Fibroblast of pulmonary artery (primary cell): ENCODE results near the gene MSMP.

Experiments
- DNase-seq: peaks from one replicate; pipeline ENCODE4 v3.0.0-alpha.2; 2010; ENCODE audit warnings: low read depth
- H3K4me3 ChIP-seq: replicated peaks from 2 replicates; pipeline ENCODE4 v1.5.1; 2011; ENCODE audit warnings: low read depth, mild to moderate bottlenecking, control low read depth, low read length, moderate library complexity
- TF ChIP-seq, protein P1 (sequence below): IDR thresholded peaks from 2 replicates; pipeline ENCODE4 v1.5.1; 2011; ENCODE audit warnings: mild to moderate bottlenecking, control low read depth, low read length, inconsistent platforms; ENCODE audit errors: missing control alignments

The MSMP gene

DNA sequence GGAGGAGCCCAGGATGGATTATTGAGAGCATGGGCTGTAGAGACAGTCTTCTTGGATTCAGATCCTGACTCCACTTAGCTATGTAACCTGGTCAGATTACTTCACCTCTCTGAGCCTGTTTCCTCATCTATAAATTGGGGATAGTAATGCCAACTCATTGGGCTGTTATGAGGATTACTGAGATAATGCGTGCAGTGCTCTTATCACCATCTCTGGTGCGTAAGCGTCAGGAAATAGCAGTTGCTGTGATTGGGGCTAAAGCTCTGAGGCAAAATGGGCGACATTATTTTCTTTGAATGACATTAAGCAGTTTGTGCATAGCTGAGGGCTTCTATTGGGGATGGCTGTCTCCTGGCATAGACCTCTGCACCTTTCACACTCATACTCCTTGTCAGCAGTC lies 995 bp upstream of the MSMP start:
- no peak overlapping the region for H3K4me3 ChIP-seq
- no peak for DNase-seq
- TF ChIP-seq, protein P1, sequence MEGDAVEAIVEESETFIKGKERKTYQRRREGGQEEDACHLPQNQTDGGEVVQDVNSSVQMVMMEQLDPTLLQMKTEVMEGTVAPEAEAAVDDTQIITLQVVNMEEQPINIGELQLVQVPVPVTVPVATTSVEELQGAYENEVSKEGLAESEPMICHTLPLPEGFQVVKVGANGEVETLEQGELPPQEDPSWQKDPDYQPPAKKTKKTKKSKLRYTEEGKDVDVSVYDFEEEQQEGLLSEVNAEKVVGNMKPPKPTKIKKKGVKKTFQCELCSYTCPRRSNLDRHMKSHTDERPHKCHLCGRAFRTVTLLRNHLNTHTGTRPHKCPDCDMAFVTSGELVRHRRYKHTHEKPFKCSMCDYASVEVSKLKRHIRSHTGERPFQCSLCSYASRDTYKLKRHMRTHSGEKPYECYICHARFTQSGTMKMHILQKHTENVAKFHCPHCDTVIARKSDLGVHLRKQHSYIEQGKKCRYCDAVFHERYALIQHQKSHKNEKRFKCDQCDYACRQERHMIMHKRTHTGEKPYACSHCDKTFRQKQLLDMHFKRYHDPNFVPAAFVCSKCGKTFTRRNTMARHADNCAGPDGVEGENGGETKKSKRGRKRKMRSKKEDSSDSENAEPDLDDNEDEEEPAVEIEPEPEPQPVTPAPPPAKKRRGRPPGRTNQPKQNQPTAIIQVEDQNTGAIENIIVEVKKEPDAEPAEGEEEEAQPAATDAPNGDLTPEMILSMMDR: no peak

DNA sequence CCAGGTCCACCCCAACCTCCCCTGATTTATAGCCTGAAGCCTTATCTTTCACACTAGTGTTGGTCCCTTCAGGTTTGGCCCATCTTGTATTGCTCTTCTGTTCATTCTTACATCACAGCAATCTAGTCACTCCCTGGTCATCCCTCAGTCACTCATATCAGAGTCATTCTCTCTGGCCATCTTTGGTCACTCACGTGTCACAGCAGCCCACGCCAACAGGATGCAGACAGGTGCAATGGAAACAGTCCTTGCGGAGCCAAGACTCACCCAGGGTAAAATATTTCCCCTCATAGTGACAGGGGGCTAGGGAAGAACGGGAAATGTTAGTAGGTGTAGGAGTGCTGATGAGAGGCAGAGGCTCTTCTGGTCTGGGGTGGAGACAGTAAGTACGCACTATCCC lies 610 bp downstream of the MSMP start:
- no peak for DNase-seq
- TF ChIP-seq, protein P1: no peak
- no peak overlapping the region for H3K4me3 ChIP-seq

DNA sequence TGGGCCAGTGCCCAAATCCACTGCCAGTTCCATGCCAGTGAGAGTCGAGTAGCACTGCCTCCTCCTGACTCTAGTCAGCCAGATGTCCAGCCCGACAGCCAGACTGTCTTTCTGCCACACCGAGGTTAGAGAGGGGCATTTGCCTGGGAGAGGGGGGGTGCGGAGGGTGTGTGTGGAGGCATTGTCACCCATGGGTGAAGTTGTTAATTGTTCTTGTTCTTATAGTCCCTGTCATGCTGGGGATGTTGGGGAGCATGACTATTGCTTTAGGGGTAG lies 3.9 kb downstream of the MSMP start:
- TF ChIP-seq, protein P1: no peak
- no peak for DNase-seq
- H3K4me3 ChIP-seq: peak overlapping the region; percentile 94

DNA sequence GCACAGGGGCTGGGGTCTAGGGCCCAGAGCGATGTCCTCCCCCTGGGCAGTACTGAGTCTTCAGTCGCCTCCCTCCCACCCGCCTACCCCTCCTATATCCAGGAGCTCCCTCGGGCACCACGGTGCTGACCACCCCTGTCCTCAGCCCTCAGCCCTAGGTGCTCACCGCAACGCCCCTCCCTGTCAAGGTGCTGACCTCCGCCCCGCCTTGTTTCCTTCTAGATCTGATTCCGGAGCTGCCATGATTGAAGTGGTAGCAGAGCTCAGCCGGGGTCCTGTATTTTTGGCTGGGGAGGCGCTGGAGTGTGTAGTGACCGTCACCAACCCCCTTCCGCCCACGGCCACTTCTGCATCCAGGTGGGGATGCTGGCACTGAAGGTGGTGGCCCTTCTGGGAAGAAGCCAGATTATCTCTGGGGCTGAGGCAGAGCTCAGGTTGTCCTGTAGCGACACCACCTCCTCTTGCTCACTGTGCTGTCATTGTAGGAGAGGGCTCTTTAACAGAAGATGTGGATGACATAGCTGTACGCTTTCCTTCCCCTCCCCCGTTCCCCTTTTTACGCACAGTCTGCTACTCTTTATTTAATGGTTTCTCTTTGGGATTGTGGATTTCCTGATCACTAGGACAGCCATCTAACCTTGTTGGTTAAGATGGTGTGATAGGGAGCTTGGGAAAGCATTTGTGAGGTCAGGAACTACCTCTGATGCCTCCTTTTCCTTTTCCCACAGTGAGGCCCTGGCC lies 4.4 kb downstream of the MSMP start:
- TF ChIP-seq, protein P1: no peak
- H3K4me3 ChIP-seq: peak overlapping the region; percentile 94
- DNase-seq: no peak

DNA sequence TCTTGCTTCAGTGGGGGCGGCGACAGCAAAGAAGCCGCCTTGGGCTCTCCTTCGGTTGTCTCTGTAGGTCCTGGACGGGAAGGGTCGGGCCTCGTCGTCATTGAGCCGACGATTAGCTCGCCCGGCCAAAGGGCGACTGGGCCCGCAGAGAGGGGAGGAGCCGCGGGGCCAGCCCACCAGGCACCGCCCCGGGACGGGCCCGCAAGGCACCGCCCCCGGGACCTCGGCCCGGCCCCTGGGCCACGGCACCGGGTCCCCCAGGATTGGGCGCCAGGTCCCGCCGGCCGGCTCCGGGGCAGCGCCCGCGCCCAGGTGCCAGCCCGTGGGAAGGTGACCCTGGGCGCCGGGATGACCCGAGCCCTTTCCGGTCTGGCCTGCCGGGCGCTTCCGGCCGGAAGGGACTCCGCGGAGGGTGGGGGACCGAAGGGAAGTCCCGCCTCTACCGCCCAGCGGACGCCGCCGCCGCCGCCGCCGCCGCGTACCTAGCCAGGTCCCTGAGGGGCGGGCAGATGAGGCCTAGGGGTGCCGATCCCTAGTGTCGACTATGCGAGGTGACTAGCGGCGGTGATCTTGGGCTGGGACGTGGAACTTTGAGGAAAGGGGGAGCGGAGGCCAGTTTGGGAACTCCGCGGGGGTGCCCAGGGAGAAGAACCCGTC lies 5.1 kb downstream of the MSMP start, which contains the start of the genes GBA2 and RGP1:
Gene GBA2 (minus strand): TSS at position 371 of the 657 bp plus-strand sequence. CDS start 524 bp downstream, outside the sequence.
Gene RGP1 (plus strand): TSS at position 430 of the 657 bp plus-strand sequence. CDS start 469 bp downstream, outside the sequence.
- peak within 1 kb of the TSS; percentile 94 for H3K4me3 ChIP-seq
- TF ChIP-seq, protein P1: no peak
- peak; percentile 67 for DNase-seq

DNA sequence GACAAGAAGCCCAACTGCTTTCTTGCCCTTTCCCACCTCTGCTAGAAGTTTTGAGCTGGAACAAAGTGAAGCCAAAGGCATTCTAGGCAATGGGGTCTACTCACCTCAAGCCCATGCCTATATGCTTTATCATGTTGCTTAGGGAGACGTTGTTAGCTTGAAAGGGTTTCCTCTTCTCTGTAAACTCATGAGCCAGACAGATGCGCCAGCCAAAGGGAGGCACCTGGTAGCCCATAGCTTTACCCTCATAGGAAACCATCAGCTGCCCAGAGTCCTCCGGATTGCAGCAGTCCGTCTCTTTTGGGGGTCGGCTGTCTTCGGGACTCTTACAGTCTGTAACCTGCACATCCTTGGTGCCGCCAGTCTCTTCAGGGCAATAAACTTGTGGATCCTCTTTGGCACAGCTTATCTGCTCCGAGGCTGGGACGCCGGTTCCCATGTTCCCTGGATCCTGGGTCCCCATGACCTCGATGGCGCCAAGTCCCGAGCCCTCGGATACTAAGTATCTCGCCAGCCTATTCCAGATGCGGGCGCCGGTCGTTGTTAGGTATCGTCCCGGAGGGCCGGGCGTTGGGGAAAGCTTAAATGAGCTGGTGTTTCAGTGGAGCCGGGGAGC lies 5.7 kb downstream of the MSMP start:
- H3K4me3 ChIP-seq: peak overlapping the region; percentile 94
- no peak for DNase-seq
- TF ChIP-seq, protein P1: no peak
